H1 (cell line): ENCODE results near the gene EHD2. TPM values are rescaled to one million over a fixed set of nuclear protein-coding genes. Genes with fewer than 3 reads are reported as not detected.

Experiments
- CTCF ChIA-PET: fragments of 300-600 bp; sonication (Branson Sonifier 250); formaldehyde crosslinking; loops from one replicate; lab custom pipeline; 2021; ENCODE audit not compliant: partially characterized antibody; lab: Charles Lee
- POLR2A ChIA-PET: fragments of 300-600 bp; sonication (Branson Sonifier 250); formaldehyde crosslinking; loops from one replicate; lab custom pipeline; 2021; ENCODE audit warnings: inconsistent platforms; ENCODE audit not compliant: partially characterized antibody; lab: Charles Lee
- DNase-seq, 2 experiments: peaks; one replicate each; pipeline versions ENCODE4 v3.0.0 to v3.0.0-alpha.2; 2010 to 2022; ENCODE audit warnings: low spot score in 2 of 2, low read depth in 1 of 2, mixed read lengths in 1 of 2
- FAIRE-seq: peaks from 2 replicates; lab custom pipeline; 2011; peaks lifted over from hg19 to GRCh38; lab: Jason Lieb, UNC
- H2AFZ ChIP-seq: 2 replicates; pipeline ENCODE4 v1.8.1; 2012; ENCODE audit warnings: low read length, inconsistent platforms
- H2AK5ac ChIP-seq: 2 replicates; pipeline ENCODE4 v1.6.1; 2013; ENCODE audit warnings: low read depth, low read length
- H2BK120ac ChIP-seq: replicated peaks from 2 replicates; pipeline ENCODE3; 2013; ENCODE audit warnings: low read depth, low read length, inconsistent platforms
- H2BK12ac ChIP-seq: 2 replicates; pipeline ENCODE4 v1.6.1; 2013; ENCODE audit warnings: low read depth, low read length
- H2BK15ac ChIP-seq: 2 replicates; pipeline ENCODE4 v1.6.1; 2013; ENCODE audit warnings: low read length
- H2BK20ac ChIP-seq: 2 replicates; pipeline ENCODE4 v1.6.1; 2013; ENCODE audit warnings: low read length
- H2BK5ac ChIP-seq: 2 replicates; pipeline ENCODE4 v1.6.1; 2013; ENCODE audit warnings: low read depth, low read length
- H3K14ac ChIP-seq: 2 replicates; pipeline ENCODE4 v1.6.1; 2013; ENCODE audit warnings: inconsistent platforms; ENCODE audit not compliant: insufficient read length
- H3K18ac ChIP-seq: 2 replicates; pipeline ENCODE4 v1.6.1; 2013; ENCODE audit warnings: low read length; ENCODE audit errors: extremely low read depth
- H3K23ac ChIP-seq: 2 replicates; pipeline ENCODE4 v1.6.1; 2013; ENCODE audit warnings: inconsistent platforms; ENCODE audit not compliant: insufficient read length
- H3K23me2 ChIP-seq: 2 replicates; pipeline ENCODE4 v1.6.1; 2013; ENCODE audit warnings: low read depth, low read length
- H3K27ac ChIP-seq: 2 replicates; pipeline ENCODE4 v1.6.1; 2011; ENCODE audit warnings: low read depth, low read length, inconsistent platforms
- H3K27me3 ChIP-seq, 4 experiments: replicated peaks in 1 of 4; 1 replicate in 1 of 4; 2 replicates in 3 of 4; pipeline versions ENCODE4 v1.6.1 to v1.8.1; 2011 to 2013; ENCODE audit warnings: low read length in 3 of 4, mild to moderate bottlenecking in 3 of 4, inconsistent platforms in 2 of 4, mixed read lengths in 2 of 4, moderate library complexity in 1 of 4; ENCODE audit not compliant: control insufficient read depth in 3 of 4, insufficient read depth in 3 of 4; ENCODE audit errors: extremely low read depth in 1 of 4
- H3K36me3 ChIP-seq, 4 experiments: 2 replicates each; pipeline versions ENCODE4 v1.6.1 to v1.8.1; 2011 to 2013; ENCODE audit warnings: mild to moderate bottlenecking in 4 of 4, low read length in 3 of 4, moderate library complexity in 2 of 4, control low read depth in 1 of 4, inconsistent platforms in 1 of 4; ENCODE audit not compliant: insufficient read depth in 4 of 4, control insufficient read depth in 2 of 4
- H3K4ac ChIP-seq: replicated peaks from 2 replicates; pipeline ENCODE3; 2013; ENCODE audit warnings: low read length, low read depth, mixed read lengths, inconsistent platforms; ENCODE audit not compliant: insufficient read length
- H3K4me1 ChIP-seq, 4 experiments: replicated peaks in 1 of 4; 1 replicate in 1 of 4; 2 replicates in 3 of 4; pipeline versions ENCODE4 v1.6.1 to v1.8.1; 2011 to 2013; ENCODE audit warnings: low read length in 3 of 4, inconsistent platforms in 2 of 4, mixed read lengths in 1 of 4; ENCODE audit not compliant: insufficient read depth in 4 of 4, control insufficient read depth in 3 of 4
- H3K4me2 ChIP-seq, 2 experiments: 2 replicates each; pipeline versions ENCODE4 v1.6.1 to v1.8.1; 2011 to 2013; ENCODE audit warnings: low read depth in 2 of 2, low read length in 2 of 2, control low read depth in 1 of 2, inconsistent platforms in 1 of 2, mild to moderate bottlenecking in 1 of 2; ENCODE audit not compliant: insufficient read depth in 1 of 2
- H3K4me3 ChIP-seq, 4 experiments: fragments of 200-600, 300-600 bp in 1 of 4; sonication (generic), shearing (Covaris generic), sonication (Bioruptor Twin) in 1 of 4; 2 replicates each; pipeline versions ENCODE4 v1.5.1 to v1.8.1; 2011 to 2016; ENCODE audit warnings: low read length in 4 of 4, low read depth in 3 of 4, control low read depth in 2 of 4, inconsistent platforms in 2 of 4, mild to moderate bottlenecking in 2 of 4, mixed read lengths in 1 of 4, moderate library complexity in 1 of 4; ENCODE audit not compliant: insufficient read depth in 2 of 4; ENCODE audit errors: extremely low read depth in 1 of 4
- H3K56ac ChIP-seq: replicated peaks from 2 replicates; pipeline ENCODE3; 2013; ENCODE audit warnings: low read depth, mild to moderate bottlenecking, mixed read lengths, low read length, inconsistent platforms; ENCODE audit not compliant: insufficient read length
- H3K79me1 ChIP-seq: 2 replicates; pipeline ENCODE4 v1.6.1; 2013; ENCODE audit warnings: low read depth, low read length, control low read depth
- H3K79me2 ChIP-seq, 2 experiments: 2 replicates each; pipeline versions ENCODE4 v1.6.1 to v1.8.1; 2012 to 2013; ENCODE audit warnings: low read length in 2 of 2, mild to moderate bottlenecking in 2 of 2, inconsistent platforms in 1 of 2; ENCODE audit not compliant: insufficient read depth in 2 of 2, control insufficient read depth in 1 of 2
- H3K9ac ChIP-seq, 4 experiments: replicated peaks in 1 of 4; 1 replicate in 1 of 4; 2 replicates in 3 of 4; pipeline versions ENCODE4 v1.6.1 to v1.8.1; 2011 to 2013; ENCODE audit warnings: low read depth in 3 of 4, low read length in 3 of 4, control low read depth in 2 of 4, mild to moderate bottlenecking in 2 of 4, moderate library complexity in 2 of 4, inconsistent platforms in 1 of 4; ENCODE audit errors: extremely low read depth in 1 of 4
- H3K9me3 ChIP-seq, 2 experiments: 2 replicates each; pipeline versions ENCODE4 v1.6.1 to v1.8.1; 2012 to 2013; ENCODE audit warnings: mild to moderate bottlenecking in 2 of 2, moderate library complexity in 2 of 2, control low read depth in 1 of 2, inconsistent platforms in 1 of 2, low read depth in 1 of 2, low read length in 1 of 2, mixed read lengths in 1 of 2; ENCODE audit not compliant: insufficient read depth in 2 of 2
- H4K20me1 ChIP-seq, 2 experiments: replicated peaks in 1 of 2; 2 replicates each; pipeline versions ENCODE3 to v1.8.1; 2011 to 2013; ENCODE audit warnings: inconsistent platforms in 2 of 2, low read length in 2 of 2, mild to moderate bottlenecking in 1 of 2; ENCODE audit not compliant: insufficient read depth in 2 of 2, control insufficient read depth in 1 of 2
- H4K5ac ChIP-seq: 2 replicates; pipeline ENCODE4 v1.6.1; 2013; ENCODE audit warnings: low read length, low read depth, mixed read lengths, inconsistent platforms; ENCODE audit not compliant: insufficient read length
- H4K8ac ChIP-seq: 2 replicates; pipeline ENCODE4 v1.8.0; 2013; ENCODE audit warnings: mild to moderate bottlenecking, moderate library complexity, low read length, inconsistent platforms; ENCODE audit not compliant: insufficient read depth; ENCODE audit errors: extremely low read depth
- H4K91ac ChIP-seq: replicated peaks from 2 replicates; pipeline ENCODE3; 2013; ENCODE audit warnings: low read length, mixed read lengths, inconsistent platforms; ENCODE audit not compliant: insufficient read length
- POLR2A ChIP-seq, 2 experiments: IDR thresholded peaks; 1 replicate in 1 of 2; 2 replicates in 1 of 2; pipeline ENCODE4 v1.6.1; 2011; ENCODE audit warnings: low read depth in 2 of 2, low read length in 2 of 2, mild to moderate bottlenecking in 2 of 2; ENCODE audit errors: control extremely low read depth in 1 of 2
- WGBS, 2 experiments: shearing (Covaris generic) in 1 of 2; methylation state at CpG; one replicate each; pipeline versions ENCODE4 v1.1.6 to v1.1.7; 2013 to 2015; ENCODE audit warnings: low lambda C conversion rate in 2 of 2, mixed read lengths in 2 of 2, inconsistent platforms in 1 of 2, low coverage in 1 of 2, missing lambda C conversion rate in 1 of 2; ENCODE audit not compliant: insufficient replicate concordance in 2 of 2, insufficient coverage in 1 of 2, insufficient read length in 1 of 2; ENCODE audit errors: extremely low coverage in 1 of 2, missing lambda C conversion rate in 1 of 2; 5-methylcytosine and 5-hydroxymethylcytosine counted together
- polyA plus RNA-seq, 7 experiments: library from polyadenylated mRNA; depleted of rRNA in 3 of 7; stranded (reverse) in 5 of 7; unstranded in 2 of 7; fragments of >200 nt in 5 of 7; fragments of 200-250 nt in 2 of 7; gene quantifications; 1 replicate in 5 of 7; 2 replicates in 1 of 7; 4 replicates in 1 of 7; pipeline versions ENCODE4 v1.2.1 to v1.2.3, GENCODE V29; 2011 to 2013; ENCODE audit warnings: missing spikeins in 2 of 7, mixed read lengths in 2 of 7
- total RNA-seq: library from RNA; stranded (reverse); fragmentation: NEBNext Ultra II Directional; extraction: Animal tissue kit (Norgen Biotek cat#: 25700); gene quantifications from 2 replicates; pipeline ENCODE4 v1.2.1, GENCODE V29; 2021
- TF ChIP-seq, protein P1 (sequence below): IDR thresholded peaks from 2 replicates; pipeline ENCODE4 v1.6.1; 2011; ENCODE audit warnings: low read depth, mild to moderate bottlenecking, low read length; ENCODE audit not compliant: insufficient read depth

EHD2 gene
- total and polyA plus RNA-seq, 2 of the 8 experiments (the other 6 are each of a cell fraction or from before 2014, with no cell fraction given): 4.5 to 14.3 TPM

DNA sequence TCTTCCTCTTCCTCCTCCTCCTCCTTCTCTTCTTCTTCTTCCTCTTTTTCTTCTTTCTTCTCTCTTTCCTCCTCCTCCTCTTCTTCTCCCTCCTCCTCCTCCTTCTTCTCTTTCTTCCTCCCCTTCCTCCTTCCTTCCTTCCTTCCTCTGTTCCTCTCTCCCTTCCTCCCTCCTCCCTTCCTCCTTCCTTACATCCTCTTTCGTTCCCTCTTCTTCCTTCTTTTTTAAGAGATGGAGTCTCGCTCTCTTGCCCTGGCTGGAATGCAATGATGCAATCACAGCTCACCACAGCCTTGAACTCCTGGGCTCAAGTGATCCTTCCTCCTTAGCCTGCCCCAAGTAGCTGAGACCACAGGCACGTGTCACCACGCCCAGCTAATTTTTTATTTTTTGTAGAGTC lies 13.2 kb downstream of the EHD2 start:
- no peak for FAIRE-seq
- WGBS, 2 experiments: 84% methylated on average over 4 of the region's 4 CpGs; no CpG with 5 or more reads in 1 of the 2 experiments
- no peak overlapping the region for H3K56ac ChIP-seq
- no peaks in the 10 kb centered on the region for H3K9me3 ChIP-seq
- H3K18ac ChIP-seq: no peak overlapping the region
- H3K4me2 ChIP-seq: no peak overlapping the region
- no peak overlapping the region for H2BK120ac ChIP-seq
- DNase-seq: no peak
- H2BK20ac ChIP-seq: no peak overlapping the region
- no peak overlapping the region for H3K4ac ChIP-seq
- H3K9ac ChIP-seq: no peak overlapping the region
- H3K27me3 ChIP-seq: no peaks in the 10 kb centered on the region
- H4K20me1 ChIP-seq: no peaks in the 10 kb centered on the region
- H2AFZ ChIP-seq: no peak overlapping the region
- H3K79me1 ChIP-seq: no peaks in the 10 kb centered on the region; the same call in 1 of the 2 replicates
- H3K23me2 ChIP-seq: peaks cover 5% of the 10 kb centered on the region; the same call in 1 of the 2 replicates
- H3K27ac ChIP-seq: no peak overlapping the region
- no peaks in the 10 kb centered on the region for H3K36me3 ChIP-seq
- H3K4me3 ChIP-seq: no peak overlapping the region
- no peak overlapping the region for H2BK5ac ChIP-seq
- no peak overlapping the region for H3K14ac ChIP-seq
- ChIA-PET POLR2A (no interaction called here), CTCF (interaction anchor here (1.6 to 15.9 kb wide), 4 partner anchors 11 to 39 kb away, joined by 3 to 143 read pairs (median 4); partner anchors contain the start of gene EHD2)
- H4K5ac ChIP-seq: no peak overlapping the region
- no peak overlapping the region for H4K8ac ChIP-seq
- H3K4me1 ChIP-seq: peaks cover 0 to 9% (median 5%) of the 10 kb centered on the region in 4 experiments; a peak in 2 of 7 replicates
- no peak overlapping the region for H4K91ac ChIP-seq
- H3K79me2 ChIP-seq: no peaks in the 10 kb centered on the region
- no peak overlapping the region for H3K23ac ChIP-seq
- H2AK5ac ChIP-seq: no peak overlapping the region
- H2BK15ac ChIP-seq: no peak overlapping the region
- H2BK12ac ChIP-seq: no peak overlapping the region
- TF ChIP-seq, protein P1, sequence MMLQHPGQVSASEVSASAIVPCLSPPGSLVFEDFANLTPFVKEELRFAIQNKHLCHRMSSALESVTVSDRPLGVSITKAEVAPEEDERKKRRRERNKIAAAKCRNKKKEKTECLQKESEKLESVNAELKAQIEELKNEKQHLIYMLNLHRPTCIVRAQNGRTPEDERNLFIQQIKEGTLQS: no peak
- TF ChIP-seq POLR2A (IDR thresholded peaks at IDR 0.05; ENCODE audit: control extremely low read depth in 1 of 2, low read depth in 2 of 2, low read length in 2 of 2): no peak
